Stomach (tissue), 9 donors: ENCODE results near the gene ANKRD30B. TPM values are rescaled to one million over a fixed set of nuclear protein-coding genes. Genes with fewer than 3 reads are reported as not detected.

Experiments
- DNase-seq, 2 donors: peaks; one replicate each; pipeline versions ENCODE4 v3.0.0 to v3.0.0-alpha.2; 2013 to 2019
- H3K27ac ChIP-seq, 5 donors: fragments of 200-600 bp in 4 of 5; sonication (generic) in 4 of 5; one replicate each; pipeline ENCODE4 v1.5.1; 2013 to 2019; ENCODE audit warnings: mild to moderate bottlenecking in 1 of 5, moderate library complexity in 1 of 5
- H3K27me3 ChIP-seq, 3 donors: fragments of 200-600 bp; sonication (generic); one replicate each; pipeline ENCODE4 v1.5.1; 2017 to 2019; ENCODE audit warnings: mixed run types in 1 of 3
- H3K36me3 ChIP-seq, 4 donors: fragments of 200-600 bp; sonication (generic); 1 replicate in 3 of 4; 2 replicates in 1 of 4; pipeline ENCODE4 v1.5.1; 2016 to 2019
- H3K4me1 ChIP-seq, 4 donors: fragments of 200-600 bp; sonication (generic); one replicate each; pipeline ENCODE4 v1.5.1; 2016 to 2019
- H3K4me3 ChIP-seq, 4 donors: fragments of 200-600 bp; sonication (generic) in 3 of 4; one replicate each; pipeline ENCODE4 v1.5.1; 2016 to 2019; ENCODE audit warnings: mild to moderate bottlenecking in 1 of 4
- H3K9me3 ChIP-seq, 4 donors: fragments of 200-600 bp; sonication (generic); one replicate each; pipeline ENCODE4 v1.5.1; 2016 to 2019
- CTCF ChIP-seq, 7 experiments: fragments of 450-650 bp in 4 of 7; fragments of 200-600 bp in 3 of 7; sonication (generic) in 3 of 7; IDR thresholded peaks; one replicate each; pipeline ENCODE4 v1.5.1; 2016 to 2019; ENCODE audit warnings: antibody characterized with exemption in 7 of 7, control low read depth in 2 of 7, mild to moderate bottlenecking in 1 of 7
- EP300 ChIP-seq: sonication (generic); formaldehyde crosslinking; IDR thresholded peaks from one replicate; pipeline ENCODE4 v1.6.1; 2017; ENCODE audit warnings: antibody characterized with exemption
- POLR2A ChIP-seq, 4 donors: fragments of 450-650 bp; IDR thresholded peaks; one replicate each; pipeline ENCODE4 v1.6.1; 2016; ENCODE audit warnings: antibody characterized with exemption in 4 of 4, control low read depth in 2 of 4, mild to moderate bottlenecking in 1 of 4, moderate library complexity in 1 of 4
- POLR2AphosphoS5 ChIP-seq, 3 donors: sonication (generic); formaldehyde crosslinking; IDR thresholded peaks; one replicate each; pipeline ENCODE4 v1.6.1; 2016; ENCODE audit warnings: antibody characterized with exemption in 3 of 3
- WGBS, 5 donors: extraction: QIAGEN DNeasy Blood & Tissue Kit in 3 of 5; methylation state at CpG; one replicate each; pipeline versions ENCODE4 v1.1.5 to v1.1.7; 2013 to 2018; 5-methylcytosine and 5-hydroxymethylcytosine counted together
- intact Hi-C: fragments of 100-400 bp; cut with DNase I; formaldehyde crosslinking; loops from one replicate; pipeline ENCODE4 v1.15.1; 2023; ENCODE audit warnings: low total_unique reads
- polyA plus RNA-seq, 3 donors: library from polyadenylated mRNA; stranded (reverse); fragments of 200-250 nt; gene quantifications; one replicate each; pipeline ENCODE4 v1.2.3, GENCODE V29; 2013
- small RNA-seq, 4 donors: library from RNA; depleted of rRNA; stranded (forward); fragments of <200 nt; gene quantifications; one replicate each; pipeline ENCODE3, GENCODE V24; 2016
- total RNA-seq, 5 donors: library from RNA; depleted of rRNA; stranded (reverse); fragments of >200 nt; gene quantifications; one replicate each; pipeline versions ENCODE4 v1.1.0 to v1.2.3, GENCODE V29; 2014 to 2016
- donor health status: healthy with polysubstance abuse.
- donor health status: Bipolar disorder and iron deficiency.
- donor health status: healthy.

ANKRD30B gene
- total and polyA plus RNA-seq, 8 donors, result 0.10 to 0.29 (median 0.18) TPM; not detected in 5

GRCh38 chr18:14900435-14900834, 152.5 kb downstream of the ANKRD30B start:
- no peaks in the 10 kb centered on the region for H3K27me3 ChIP-seq
- TF ChIP-seq EP300 (no peak), POLR2AphosphoS5 (IDR thresholded peaks at IDR 0.05) (no peak), CTCF (IDR thresholded peaks at IDR 0.05) (no peak), POLR2A (IDR thresholded peaks at IDR 0.05) (no peak)
- intact Hi-C loops, result no loop called here
- H3K9me3 ChIP-seq, result no peaks in the 10 kb centered on the region
- WGBS, 5 donors, result 91 to 100% (median 96%) methylated on average over 1 of the region's 1 CpG
- no peaks in the 10 kb centered on the region for H3K36me3 ChIP-seq
- no peak overlapping the region for H3K27ac ChIP-seq
- DNase-seq, result no peak
- no peak overlapping the region for H3K4me3 ChIP-seq
- no peaks in the 10 kb centered on the region for H3K4me1 ChIP-seq

Small RNA genes within 50 kb of the gene (small RNA-seq; reads per million reads assigned to genes)
- gene MIR3156-2 (0 reads per million in 4 donors), gene RNU6-1210P (0 reads per million in 4 donors)

Other genes with a start within 250 kb of the ANKRD30B start
- gene POTEC, start 204.6 kb upstream of the ANKRD30B start, total RNA-seq, result not detected
- gene POTEC, start 204.6 kb upstream of the ANKRD30B start, polyA plus RNA-seq, result not detected